GM21381 (cell line): Measurements from ENCODE around the gene ST6GALNAC3.
A peak's percentile ranks its signal among the peaks of the same experiment; 100 is the strongest.
"Not testable (repeated sequence)": the region's sequence is repeated elsewhere in the genome, so short reads cannot be mapped to it uniquely, and the experiment has no call there.

Source experiments
- ATAC-seq: cut with Tn5 transposase; IDR thresholded peaks from one replicate; pipeline ENCODE4 v1.9.1; 2021; ENCODE audit warnings: mild to moderate bottlenecking, moderate library complexity; ENCODE audit not compliant: unreplicated experiment

Gene ST6GALNAC3

GRCh38 chr1:76613886-76614285 is 539.3 kb downstream of the ST6GALNAC3 start:
- ATAC-seq = no peak

GRCh38 chr1:76615253-76616035 is 540.9 kb downstream of the ST6GALNAC3 start:
- ATAC-seq = no peak

GRCh38 chr1:76620371-76620770 is 545.8 kb downstream of the ST6GALNAC3 start:
- ATAC-seq = no peak

GRCh38 chr1:76622774-76623528 is 548.4 kb downstream of the ST6GALNAC3 start:
- ATAC-seq = no peak

GRCh38 chr1:76625886-76626678 is 551.5 kb downstream of the ST6GALNAC3 start:
- ATAC-seq = no peak

GRCh38 chr1:76627498-76627897 is 553.0 kb downstream of the ST6GALNAC3 start:
- ATAC-seq = no peak

- no peak for ATAC-seq
Observed at GRCh38 chr1:76627901-76628300, 553.4 kb downstream of the ST6GALNAC3 start.

- ATAC-seq = no peak
Observed at GRCh38 chr1:76632136-76632535, 557.6 kb downstream of the ST6GALNAC3 start.

- no peak for ATAC-seq
Observed at GRCh38 chr1:76635784-76636183, 561.2 kb downstream of the ST6GALNAC3 start.

- ATAC-seq = no peak
Observed at GRCh38 chr1:76639181-76639580, 564.6 kb downstream of the ST6GALNAC3 start.

GRCh38 chr1:76640092-76640491 is 565.5 kb downstream of the ST6GALNAC3 start:
- no peak for ATAC-seq

- ATAC-seq = no peak
Observed at GRCh38 chr1:76640723-76641122, 566.2 kb downstream of the ST6GALNAC3 start.

- ATAC-seq = no peak
Observed at GRCh38 chr1:76644139-76644538, 569.6 kb downstream of the ST6GALNAC3 start.

GRCh38 chr1:76652860-76653259 is 578.3 kb downstream of the ST6GALNAC3 start:
- not testable (repeated sequence) for ATAC-seq

- no peak for ATAC-seq
Observed at GRCh38 chr1:76657623-76658022, 583.1 kb downstream of the ST6GALNAC3 start.

- no peak for ATAC-seq
Observed at GRCh38 chr1:76659171-76659940, 584.8 kb downstream of the ST6GALNAC3 start.

- ATAC-seq = no peak
Observed at GRCh38 chr1:76661531-76661930, 587.0 kb downstream of the ST6GALNAC3 start.

- no peak for ATAC-seq
Observed at GRCh38 chr1:76666499-76666898, 592.0 kb downstream of the ST6GALNAC3 start.

GRCh38 chr1:76668046-76668445 is 593.5 kb downstream of the ST6GALNAC3 start:
- peak; percentile 49 for ATAC-seq

- no peak for ATAC-seq
Observed at GRCh38 chr1:76669131-76669530, 594.6 kb downstream of the ST6GALNAC3 start.
